BJ (cell line): ENCODE results near the gene PKP3. TPM values are rescaled to one million over a fixed set of nuclear protein-coding genes. Genes with fewer than 3 reads are reported as not detected.

ENCODE experiments used
- CTCF ChIA-PET: fragments of 350-600 bp; formaldehyde crosslinking; extraction: SDS; loops from one replicate; lab custom pipeline; 2021; ENCODE audit warnings: antibody characterized with exemption, inconsistent platforms; lab: Yijun Ruan, JAX
- POLR2A ChIA-PET: fragments of 300-600 bp; sonication (Branson Sonifier 250); formaldehyde crosslinking; extraction: SDS; loops from one replicate; lab custom pipeline; 2021; ENCODE audit warnings: antibody characterized with exemption; lab: Charles Lee
- DNase-seq: peaks from one replicate; pipeline ENCODE4 v3.0.0-alpha.2; 2011; ENCODE audit warnings: low read depth
- H3K27me3 ChIP-seq: 2 replicates; pipeline ENCODE4 v1.6.0; 2011; ENCODE audit warnings: low read length; ENCODE audit not compliant: control insufficient read depth, insufficient read depth
- H3K36me3 ChIP-seq: 2 replicates; pipeline ENCODE4 v1.5.1; 2011; ENCODE audit warnings: low read length; ENCODE audit not compliant: control insufficient read depth, insufficient read depth
- H3K4me3 ChIP-seq: 2 replicates; pipeline ENCODE4 v1.5.1; 2011; ENCODE audit warnings: low read depth, mild to moderate bottlenecking, control low read depth, low read length
- CTCF ChIP-seq: IDR thresholded peaks from 2 replicates; pipeline ENCODE4 v1.5.1; 2011; ENCODE audit warnings: low read depth, mild to moderate bottlenecking, control low read depth, inconsistent platforms, low read length, moderate library complexity; ENCODE audit not compliant: insufficient read depth
- polyA plus RNA-seq: library from polyadenylated mRNA; depleted of rRNA; stranded (reverse); fragments of >200 nt; gene quantifications from 2 replicates; pipeline ENCODE4 v1.2.3, GENCODE V29; 2011

PKP3 gene
- polyA plus RNA-seq, 1 experiment = 0.86 TPM

- CTCF ChIA-PET = interaction anchor here (0.6 to 1.4 kb wide), 4 partner anchors 48 to 236 kb away, joined by 3 to 6 read pairs (median 3); no protein-coding TSS in a partner anchor
- POLR2A ChIA-PET = no interaction called here
- DNase-seq = peak; percentile 1
- Histone ChIP-seq H3K27me3 (peaks cover 3% of the 10 kb centered on the region), H3K36me3 (no peaks in the 10 kb centered on the region), H3K4me3 (no peak overlapping the region)
- TF ChIP-seq CTCF = no peak
Observed at GRCh38 chr11:444396-445144, 50.6 kb downstream of the PKP3 start.

GRCh38 chr11:445765-446588, 52.0 kb downstream of the PKP3 start:
- peaks cover 3% of the 10 kb centered on the region for H3K27me3 ChIP-seq
- no peak overlapping the region for H3K4me3 ChIP-seq
- H3K36me3 ChIP-seq = no peaks in the 10 kb centered on the region
- ChIA-PET CTCF (interaction anchor here (1.3 to 1.5 kb wide), 2 partner anchors 49 to 237 kb away, joined by 3 to 4 read pairs; no protein-coding TSS in a partner anchor), POLR2A (no interaction called here)
- DNase-seq = no peak
- TF ChIP-seq CTCF = no peak

GRCh38 chr11:446891-447290, 52.9 kb downstream of the PKP3 start:
- H3K36me3 ChIP-seq = no peaks in the 10 kb centered on the region; the same call in 1 of the 2 replicates
- H3K4me3 ChIP-seq = no peak overlapping the region
- ChIA-PET CTCF (interaction anchor here (1.5 to 1.9 kb wide), 2 partner anchors 21 to 50 kb away, joined by 4 to 8 read pairs; no protein-coding TSS in a partner anchor), POLR2A (no interaction called here)
- TF ChIP-seq CTCF = no peak
- no peak for DNase-seq
- H3K27me3 ChIP-seq = peaks cover 3% of the 10 kb centered on the region

- Histone ChIP-seq H3K4me3 (peak overlapping the region; percentile 52), H3K27me3 (peaks cover 3% of the 10 kb centered on the region), H3K36me3 (peaks cover 3% of the 10 kb centered on the region)
- ChIA-PET POLR2A (no interaction called here), CTCF (interaction anchor here (0.6 to 4.1 kb wide), 30 partner anchors 8 to 251 kb away, joined by 3 to 18 read pairs (median 4); partner anchors contain the start of genes BET1L, PSMD13, RIC8A and RNH1)
- TF ChIP-seq CTCF = peak; percentile 94
- peak; percentile 23 for DNase-seq
Observed at GRCh38 chr11:447923-448731, 54.1 kb downstream of the PKP3 start.
